Epithelial cell of esophagus (primary cell): ENCODE measurements around the gene LAIR1.
"Not testable (repeated sequence)": the region's sequence is repeated elsewhere in the genome, so short reads cannot be mapped to it uniquely, and the experiment has no call there.

ENCODE experiments used
- DNase-seq: peaks from one replicate; pipeline ENCODE4 v3.0.0; 2010; ENCODE audit warnings: low read depth
- H3K4me3 ChIP-seq: 2 replicates; pipeline ENCODE4 v1.5.1; 2011; ENCODE audit warnings: mild to moderate bottlenecking, low read length, control low read depth
- CTCF ChIP-seq: IDR thresholded peaks from 2 replicates; pipeline ENCODE4 v1.5.1; 2011; ENCODE audit warnings: low read depth, mild to moderate bottlenecking, low read length, control low read depth, inconsistent platforms; ENCODE audit not compliant: insufficient read depth; ENCODE audit errors: missing control alignments

Gene LAIR1

GRCh38 chr19:54379187-54379678 is 14.5 kb upstream of the LAIR1 start:
- H3K4me3 ChIP-seq, result no peak overlapping the region
- DNase-seq, result no peak
- TF ChIP-seq CTCF, result no peak

- no peak overlapping the region for H3K4me3 ChIP-seq
- no peak for DNase-seq
- TF ChIP-seq CTCF, result no peak
These were observed 12.0 kb upstream of the LAIR1 start for GRCh38 chr19:54376610-54377285.

GRCh38 chr19:54375181-54375938 is 10.6 kb upstream of the LAIR1 start:
- H3K4me3 ChIP-seq, DNase-seq: not testable (repeated sequence)

- TF ChIP-seq CTCF, result no peak
- DNase-seq, result no peak
- H3K4me3 ChIP-seq, result no peak overlapping the region
These were observed 9.3 kb upstream of the LAIR1 start for GRCh38 chr19:54373781-54374631.

GRCh38 chr19:54371453-54371852 is 6.7 kb upstream of the LAIR1 start:
- not testable (repeated sequence) for DNase-seq

GRCh38 chr19:54370434-54370796 is 5.7 kb upstream of the LAIR1 start:
- DNase-seq, H3K4me3 ChIP-seq: not testable (repeated sequence)

More at GRCh38 chr19:54371453-54371852, 6.7 kb upstream of the LAIR1 start:
- H3K4me3 ChIP-seq, result not testable (repeated sequence)

- H3K4me3 ChIP-seq, DNase-seq: not testable (repeated sequence)
These were observed 5.1 kb upstream of the LAIR1 start for GRCh38 chr19:54369688-54370433.

GRCh38 chr19:54369082-54369687 is 4.5 kb upstream of the LAIR1 start:
- DNase-seq, result no peak
- no peak for TF ChIP-seq CTCF
- H3K4me3 ChIP-seq, result no peak overlapping the region
